A673 (cell line): ENCODE measurements around the gene GALNT9. TPM values are rescaled to one million over a fixed set of nuclear protein-coding genes. Genes with fewer than 3 reads are reported as not detected.
A peak's percentile ranks its signal among the peaks of the same experiment; 100 is the strongest.

Experiments used
- BruUV-seq: library from RNA; stranded (reverse); fragments of 400-500 nt; replicated peaks from 2 replicates; lab custom pipeline; 2021; lab: Mats Ljungman, UMichigan
- CTCF ChIA-PET: fragments of 300-600 bp; sonication (Branson Sonifier 250); formaldehyde crosslinking; loops from one replicate; lab custom pipeline; 2022; ENCODE audit warnings: antibody characterized with exemption; lab: Charles Lee
- POLR2A ChIA-PET: fragments of 300-600 bp; sonication (Branson Sonifier 250); formaldehyde crosslinking; loops from one replicate; lab custom pipeline; 2022; ENCODE audit warnings: antibody characterized with exemption; ENCODE audit not compliant: low non-redundant PET; lab: Charles Lee
- DNase-seq: peaks from one replicate; pipeline ENCODE4 v3.0.0-alpha.2; 2015; ENCODE audit warnings: low spot score
- H3K27ac ChIP-seq: fragments of 200-600 bp; sonication (generic); 2 replicates; pipeline ENCODE4 v1.5.1; 2016; ENCODE audit warnings: mixed run types, low read depth, mild to moderate bottlenecking, mixed read lengths, antibody characterized with exemption, low read length; ENCODE audit not compliant: poor library complexity, severe bottlenecking
- H3K27me3 ChIP-seq: fragments of 200-600 bp; sonication (generic); replicated peaks from 2 replicates; pipeline ENCODE4 v1.6.1; 2017; ENCODE audit warnings: mixed run types, low read depth, mild to moderate bottlenecking, mixed read lengths, antibody characterized with exemption, low read length; ENCODE audit not compliant: insufficient read depth, poor library complexity
- H3K36me3 ChIP-seq: fragments of 200-600 bp; sonication (generic); 2 replicates; pipeline ENCODE4 v1.6.1; 2016; ENCODE audit warnings: mixed run types, mild to moderate bottlenecking, mixed read lengths, antibody characterized with exemption, low read length; ENCODE audit not compliant: insufficient read depth, poor library complexity, severe bottlenecking
- H3K4me1 ChIP-seq: fragments of 200-600 bp; sonication (generic); 2 replicates; pipeline ENCODE4 v1.6.1; 2017; ENCODE audit warnings: mixed run types, mild to moderate bottlenecking, mixed read lengths, antibody characterized with exemption, low read length; ENCODE audit not compliant: insufficient read depth, poor library complexity, severe bottlenecking
- H3K4me3 ChIP-seq: fragments of 200-600 bp; sonication (generic); 2 replicates; pipeline ENCODE4 v1.5.1; 2016; ENCODE audit warnings: low read depth, mixed run types, mild to moderate bottlenecking, mixed read lengths, low read length; ENCODE audit not compliant: poor library complexity, severe bottlenecking
- H3K9me3 ChIP-seq: fragments of 200-600 bp; sonication (generic); 2 replicates; pipeline ENCODE4 v1.6.1; 2016; ENCODE audit warnings: mixed run types, low read depth, mild to moderate bottlenecking, mixed read lengths, antibody characterized with exemption, low read length; ENCODE audit not compliant: poor library complexity, severe bottlenecking
- CTCF ChIP-seq: fragments of 300-800, 200-600 bp; sonication (generic); conservative IDR thresholded peaks from 2 replicates; pipeline ENCODE4 v1.5.1; 2017; ENCODE audit warnings: low read depth, mild to moderate bottlenecking, antibody characterized with exemption, low read length, moderate library complexity, mixed read lengths
- EZH2 ChIP-seq: fragments of 200-600 bp; sonication (generic); IDR thresholded peaks from 2 replicates; pipeline ENCODE4 v1.6.1; 2017; ENCODE audit warnings: borderline replicate concordance, low read depth, mild to moderate bottlenecking, mixed read lengths, antibody characterized with exemption, low read length; ENCODE audit not compliant: poor library complexity, severe bottlenecking
- intact Hi-C: fragments of 100-400 bp; cut with micrococcal nuclease; formaldehyde crosslinking; loops from one replicate; pipeline ENCODE4 v1.10.0; 2022; ENCODE audit not compliant: unreplicated experiment
- total RNA-seq: library from RNA; stranded (reverse); gene quantifications from 2 replicates; pipeline ENCODE4 v1.2.3, GENCODE V29; 2021

GALNT9 gene
- total RNA-seq, 1 experiment from 2014 or later = 7.4 TPM

GRCh38 chr12:132354982-132355680 is 25.7 kb upstream of the GALNT9 start:
- no peaks in the 10 kb centered on the region for H3K9me3 ChIP-seq
- no peak for TF ChIP-seq EZH2
- TF ChIP-seq CTCF = no peak
- no peaks in the 10 kb centered on the region for H3K36me3 ChIP-seq
- intact Hi-C loops = no loop called here
- H3K27me3 ChIP-seq = no peaks in the 10 kb centered on the region
- no peak overlapping the region for H3K27ac ChIP-seq
- CTCF ChIA-PET = interaction anchor here (0.5 kb wide), 1 partner anchor 98 kb away, joined by 3 read pairs; no protein-coding TSS in a partner anchor
- peaks cover 34% of the 10 kb centered on the region for H3K4me1 ChIP-seq
- no TSS peak for BruUV-seq
- POLR2A ChIA-PET = no interaction called here
- no peak for DNase-seq
- H3K4me3 ChIP-seq = no peak overlapping the region

- intact Hi-C loops = no loop called here
- no peak overlapping the region for H3K4me3 ChIP-seq
- ChIA-PET CTCF (no interaction called here), POLR2A (no interaction called here)
- DNase-seq = no peak
- no peaks in the 10 kb centered on the region for H3K27me3 ChIP-seq
- no peaks in the 10 kb centered on the region for H3K9me3 ChIP-seq
- no peak overlapping the region for H3K27ac ChIP-seq
- H3K36me3 ChIP-seq = no peaks in the 10 kb centered on the region
- no TSS peak for BruUV-seq
- TF ChIP-seq EZH2 = no peak
- TF ChIP-seq CTCF = no peak
- H3K4me1 ChIP-seq = peaks cover 34% of the 10 kb centered on the region
These were observed 25.0 kb upstream of the GALNT9 start for GRCh38 chr12:132354211-132354981.

GRCh38 chr12:132353811-132354210 is 24.4 kb upstream of the GALNT9 start:
- TF ChIP-seq EZH2 (no peak), CTCF (no peak)
- no peak overlapping the region for H3K4me3 ChIP-seq
- H3K4me1 ChIP-seq = peaks cover 34% of the 10 kb centered on the region
- H3K27me3 ChIP-seq = no peaks in the 10 kb centered on the region
- intact Hi-C loops = no loop called here
- ChIA-PET POLR2A (no interaction called here), CTCF (no interaction called here)
- no peak overlapping the region for H3K27ac ChIP-seq
- peak; percentile 25 for DNase-seq
- BruUV-seq = no TSS peak
- no peaks in the 10 kb centered on the region for H3K9me3 ChIP-seq
- H3K36me3 ChIP-seq = no peaks in the 10 kb centered on the region
